Measurements from ENCODE around the gene SLC25A3.

DNA sequence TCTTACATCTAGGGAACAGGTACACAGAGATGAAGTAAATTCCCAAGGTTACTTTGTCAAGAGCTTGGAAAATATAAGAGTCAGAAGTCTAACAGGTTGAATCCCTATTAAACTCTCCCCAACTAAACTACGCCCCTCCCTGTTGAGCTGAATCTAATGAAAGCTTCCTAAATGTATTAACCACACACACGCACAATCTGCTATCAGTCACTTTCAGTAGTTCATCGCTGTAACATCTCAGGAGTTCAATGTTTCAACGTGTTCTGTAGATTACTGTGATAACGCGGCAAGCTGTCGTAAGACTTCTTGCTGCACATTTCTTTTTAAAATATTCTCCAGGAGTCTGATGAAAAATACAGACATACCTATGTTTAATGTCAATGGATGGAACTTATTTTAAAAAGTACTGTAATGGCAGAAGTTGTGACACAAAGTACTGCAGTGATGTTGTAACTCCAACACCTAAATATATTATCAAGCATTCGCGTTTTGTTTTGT is 612 bp upstream of the SLC25A3 start:
- TF ChIP-seq, protein P1, sequence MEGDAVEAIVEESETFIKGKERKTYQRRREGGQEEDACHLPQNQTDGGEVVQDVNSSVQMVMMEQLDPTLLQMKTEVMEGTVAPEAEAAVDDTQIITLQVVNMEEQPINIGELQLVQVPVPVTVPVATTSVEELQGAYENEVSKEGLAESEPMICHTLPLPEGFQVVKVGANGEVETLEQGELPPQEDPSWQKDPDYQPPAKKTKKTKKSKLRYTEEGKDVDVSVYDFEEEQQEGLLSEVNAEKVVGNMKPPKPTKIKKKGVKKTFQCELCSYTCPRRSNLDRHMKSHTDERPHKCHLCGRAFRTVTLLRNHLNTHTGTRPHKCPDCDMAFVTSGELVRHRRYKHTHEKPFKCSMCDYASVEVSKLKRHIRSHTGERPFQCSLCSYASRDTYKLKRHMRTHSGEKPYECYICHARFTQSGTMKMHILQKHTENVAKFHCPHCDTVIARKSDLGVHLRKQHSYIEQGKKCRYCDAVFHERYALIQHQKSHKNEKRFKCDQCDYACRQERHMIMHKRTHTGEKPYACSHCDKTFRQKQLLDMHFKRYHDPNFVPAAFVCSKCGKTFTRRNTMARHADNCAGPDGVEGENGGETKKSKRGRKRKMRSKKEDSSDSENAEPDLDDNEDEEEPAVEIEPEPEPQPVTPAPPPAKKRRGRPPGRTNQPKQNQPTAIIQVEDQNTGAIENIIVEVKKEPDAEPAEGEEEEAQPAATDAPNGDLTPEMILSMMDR (IDR thresholded peaks at IDR 0.05), result no peak
- no peak for TF ChIP-seq ZFX (IDR thresholded peaks at IDR 0.05; ENCODE audit: borderline replicate concordance)

All from 22Rv1 (cell line).